Measurements from ENCODE around the gene ARL16.

Gene ARL16

DNA sequence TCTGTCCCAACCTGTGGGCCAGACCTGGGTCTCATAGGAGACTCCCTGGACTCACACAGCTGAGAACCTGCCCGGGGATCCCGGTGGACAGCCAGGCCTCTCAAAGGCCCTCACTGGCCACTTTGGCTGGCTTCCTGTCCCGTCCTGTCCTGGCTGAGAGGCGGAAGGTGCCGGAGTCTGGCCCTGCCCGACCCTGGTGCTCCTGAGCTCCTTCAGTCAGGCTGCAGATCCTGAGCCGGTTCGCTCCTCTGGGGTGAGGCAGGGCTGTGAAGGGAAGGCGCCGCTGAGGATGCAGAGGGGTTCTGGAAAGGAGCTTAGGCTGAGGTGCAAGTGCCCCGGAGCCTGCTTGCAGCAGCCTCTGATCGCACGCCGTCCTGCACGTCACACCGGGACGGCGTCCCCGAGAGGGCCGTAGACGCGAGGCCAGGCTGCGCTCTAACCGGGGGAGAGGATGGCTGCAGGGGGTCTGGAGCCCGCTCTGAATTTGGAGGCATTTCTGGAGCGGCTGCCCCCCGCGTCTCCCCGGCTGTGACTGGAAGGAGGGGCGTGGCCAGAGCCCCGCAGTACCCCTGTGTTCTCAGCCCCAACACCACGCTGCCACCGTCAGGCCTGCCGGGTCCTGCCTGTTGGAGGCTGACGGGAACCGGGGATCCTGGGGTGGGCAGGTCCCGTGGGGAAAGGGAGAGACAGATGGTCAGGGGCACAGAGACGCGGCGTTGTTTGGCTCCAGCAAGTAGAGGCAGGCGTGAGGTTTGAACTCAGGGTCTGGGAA, 4.4 kb upstream of the ARL16 start:
- no peak for DNase-seq (ENCODE audit: extremely low read depth, insufficient read length)
- Histone ChIP-seq H3K36me3 (ENCODE audit: control insufficient read depth, insufficient read depth, low read length) (peaks cover 55% of the 10 kb centered on the region), H3K27me3 (replicated peaks; ENCODE audit: control insufficient read depth, insufficient read depth, low read length) (no peaks in the 10 kb centered on the region), H3K4me3 (replicated peaks; ENCODE audit: low read depth, low read length) (no peak overlapping the region)
- TF ChIP-seq, protein P1, sequence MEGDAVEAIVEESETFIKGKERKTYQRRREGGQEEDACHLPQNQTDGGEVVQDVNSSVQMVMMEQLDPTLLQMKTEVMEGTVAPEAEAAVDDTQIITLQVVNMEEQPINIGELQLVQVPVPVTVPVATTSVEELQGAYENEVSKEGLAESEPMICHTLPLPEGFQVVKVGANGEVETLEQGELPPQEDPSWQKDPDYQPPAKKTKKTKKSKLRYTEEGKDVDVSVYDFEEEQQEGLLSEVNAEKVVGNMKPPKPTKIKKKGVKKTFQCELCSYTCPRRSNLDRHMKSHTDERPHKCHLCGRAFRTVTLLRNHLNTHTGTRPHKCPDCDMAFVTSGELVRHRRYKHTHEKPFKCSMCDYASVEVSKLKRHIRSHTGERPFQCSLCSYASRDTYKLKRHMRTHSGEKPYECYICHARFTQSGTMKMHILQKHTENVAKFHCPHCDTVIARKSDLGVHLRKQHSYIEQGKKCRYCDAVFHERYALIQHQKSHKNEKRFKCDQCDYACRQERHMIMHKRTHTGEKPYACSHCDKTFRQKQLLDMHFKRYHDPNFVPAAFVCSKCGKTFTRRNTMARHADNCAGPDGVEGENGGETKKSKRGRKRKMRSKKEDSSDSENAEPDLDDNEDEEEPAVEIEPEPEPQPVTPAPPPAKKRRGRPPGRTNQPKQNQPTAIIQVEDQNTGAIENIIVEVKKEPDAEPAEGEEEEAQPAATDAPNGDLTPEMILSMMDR (IDR thresholded peaks at IDR 0.05; ENCODE audit: insufficient read depth, low read length, poor library complexity, severe bottlenecking) = no peak

DNA sequence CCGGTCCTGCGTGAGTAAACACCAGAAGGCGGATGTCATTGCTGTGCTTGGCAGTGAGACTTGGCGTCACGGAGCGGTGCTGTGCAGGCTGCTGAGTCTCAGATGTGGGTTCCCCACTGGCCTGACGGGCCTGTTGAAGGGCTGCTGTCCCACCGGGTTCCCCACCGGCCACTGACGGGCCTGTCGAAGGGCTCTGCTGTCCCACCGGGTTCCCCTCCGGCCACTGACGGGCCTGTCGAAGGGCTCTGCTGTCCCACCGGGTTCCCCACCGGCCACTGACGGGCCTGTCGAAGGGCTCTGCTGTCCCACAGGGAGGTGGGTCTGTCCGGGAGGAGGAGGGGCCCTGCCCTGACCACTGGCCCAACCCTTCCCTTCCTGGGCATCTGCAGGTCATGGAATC, 3.0 kb upstream of the ARL16 start:
- no peak for DNase-seq (ENCODE audit: extremely low read depth, insufficient read length)
- Histone ChIP-seq H3K27me3 (replicated peaks; ENCODE audit: control insufficient read depth, insufficient read depth, low read length) (no peaks in the 10 kb centered on the region), H3K4me3 (replicated peaks; ENCODE audit: low read depth, low read length) (no peak overlapping the region), H3K36me3 (ENCODE audit: control insufficient read depth, insufficient read depth, low read length) (peaks cover 47% of the 10 kb centered on the region)
- TF ChIP-seq, protein P1 (IDR thresholded peaks at IDR 0.05; ENCODE audit: insufficient read depth, low read length, poor library complexity, severe bottlenecking) = no peak

DNA sequence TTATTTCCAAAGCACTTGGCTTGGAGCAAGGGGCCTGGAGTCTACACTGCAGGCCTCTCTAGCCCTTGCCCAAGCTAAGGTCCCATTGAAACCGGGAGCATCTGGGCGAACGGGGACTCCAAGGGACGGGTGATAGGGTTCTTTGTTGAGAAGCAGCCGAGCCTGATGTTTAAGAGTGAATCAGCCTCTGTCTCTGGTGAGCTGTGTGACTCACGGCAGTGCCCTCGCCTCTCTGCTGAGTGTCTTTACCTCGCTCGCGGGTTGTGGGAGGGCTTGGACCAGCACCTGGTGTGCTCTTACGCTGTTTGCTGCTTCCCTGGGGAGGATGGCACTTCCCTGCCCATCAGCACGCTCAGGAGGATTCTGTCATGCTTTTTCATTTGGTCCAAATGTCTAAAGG, 1.5 kb upstream of the ARL16 start:
- Histone ChIP-seq H3K4me3 (replicated peaks; ENCODE audit: low read depth, low read length) (peak overlapping the region; percentile 90), H3K36me3 (ENCODE audit: control insufficient read depth, insufficient read depth, low read length) (peaks cover 39% of the 10 kb centered on the region), H3K27me3 (replicated peaks; ENCODE audit: control insufficient read depth, insufficient read depth, low read length) (no peaks in the 10 kb centered on the region)
- DNase-seq (ENCODE audit: extremely low read depth, insufficient read length) = no peak
- TF ChIP-seq, protein P1 (IDR thresholded peaks at IDR 0.05; ENCODE audit: insufficient read depth, low read length, poor library complexity, severe bottlenecking) = no peak

DNA sequence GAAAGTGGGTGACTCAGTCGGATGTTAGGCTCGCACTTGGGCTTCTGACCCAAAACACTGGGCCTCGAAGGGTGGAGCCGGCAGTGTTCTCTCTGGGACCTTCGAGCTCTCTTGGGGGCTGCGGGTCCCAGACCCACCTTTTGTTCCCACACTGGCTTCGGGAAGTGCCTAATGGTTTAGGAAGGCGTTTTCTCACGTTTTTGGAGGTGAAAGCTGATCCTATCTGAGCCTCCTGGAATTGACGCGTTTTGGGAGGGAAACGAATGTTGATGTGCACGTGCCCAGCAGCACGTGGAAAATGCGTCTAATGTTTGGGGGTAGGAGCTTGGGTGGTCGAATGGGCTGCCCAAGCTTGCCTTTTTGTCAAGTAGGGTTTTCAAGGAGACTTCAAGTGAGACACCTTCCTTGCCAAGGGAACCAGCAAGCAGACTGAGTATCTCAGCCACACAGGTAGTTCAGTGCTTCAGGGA, 880 bp upstream of the ARL16 start:
- peak overlapping the region; percentile 90 for H3K4me3 ChIP-seq (replicated peaks; ENCODE audit: low read depth, low read length)

GRCh38 chr17:81683208-81683583, 401 bp downstream of the ARL16 start:
- TF ChIP-seq, protein P1 (IDR thresholded peaks at IDR 0.05; ENCODE audit: insufficient read depth, low read length, poor library complexity, severe bottlenecking) = no peak
- DNase-seq (ENCODE audit: extremely low read depth, insufficient read length) = no peak
- Histone ChIP-seq H3K36me3 (ENCODE audit: control insufficient read depth, insufficient read depth, low read length) (peaks cover 24% of the 10 kb centered on the region), H3K27me3 (replicated peaks; ENCODE audit: control insufficient read depth, insufficient read depth, low read length) (no peaks in the 10 kb centered on the region), H3K4me3 (replicated peaks; ENCODE audit: low read depth, low read length) (peak overlapping the region; percentile 92)

More for the DNA sequence above, 880 bp upstream of the ARL16 start:
- Histone ChIP-seq H3K36me3 (ENCODE audit: control insufficient read depth, insufficient read depth, low read length) (peaks cover 36% of the 10 kb centered on the region), H3K27me3 (replicated peaks; ENCODE audit: control insufficient read depth, insufficient read depth, low read length) (no peaks in the 10 kb centered on the region)
- TF ChIP-seq, protein P1 (IDR thresholded peaks at IDR 0.05; ENCODE audit: insufficient read depth, low read length, poor library complexity, severe bottlenecking) = no peak
- no peak for DNase-seq (ENCODE audit: extremely low read depth, insufficient read length)
